MM.1S (cell line): ENCODE results near the gene NAALADL2.

Source experiments
- DNase-seq: peaks from one replicate; pipeline ENCODE4 v3.0.0-alpha.2; 2015
- H2AFZ ChIP-seq: fragments of 300-600 bp; sonication (generic); 2 replicates; pipeline ENCODE4 v1.6.0; 2016; ENCODE audit warnings: antibody characterized with exemption, low read length
- H3F3A ChIP-seq: fragments of 300-600 bp; sonication (generic); 2 replicates; pipeline ENCODE4 v1.6.1; 2016; ENCODE audit warnings: mild to moderate bottlenecking, antibody characterized with exemption, low read length, moderate library complexity, mixed read lengths; ENCODE audit not compliant: insufficient read depth
- H3K27ac ChIP-seq: fragments of 300-600 bp; sonication (generic); 2 replicates; pipeline ENCODE4 v1.5.1; 2016; ENCODE audit warnings: mild to moderate bottlenecking, low read length
- H3K27me3 ChIP-seq: fragments of 300-600 bp; sonication (generic); replicated peaks from 2 replicates; pipeline ENCODE4 v1.6.0; 2016; ENCODE audit warnings: low read length; ENCODE audit not compliant: insufficient read depth
- H3K36me3 ChIP-seq: fragments of 300-600 bp; sonication (generic); replicated peaks from 2 replicates; pipeline ENCODE4 v1.6.1; 2016; ENCODE audit warnings: mild to moderate bottlenecking, low read length, mixed read lengths; ENCODE audit not compliant: insufficient read depth
- H3K4me1 ChIP-seq: fragments of 300-600 bp; sonication (generic); 2 replicates; pipeline ENCODE4 v1.6.1; 2016; ENCODE audit warnings: low read length, mixed read lengths
- H3K4me2 ChIP-seq: fragments of 300-600 bp; sonication (generic); 2 replicates; pipeline ENCODE4 v1.6.0; 2016; ENCODE audit warnings: low read depth, low read length
- H3K4me3 ChIP-seq: fragments of 300-600 bp; sonication (generic); 2 replicates; pipeline ENCODE4 v1.5.1; 2016; ENCODE audit warnings: low read length, mixed read lengths
- H3K79me2 ChIP-seq: fragments of 300-600 bp; sonication (generic); 2 replicates; pipeline ENCODE4 v1.6.1; 2016; ENCODE audit warnings: mixed run types, low read length, mixed read lengths
- H3K9ac ChIP-seq: fragments of 300-600 bp; sonication (generic); 2 replicates; pipeline ENCODE4 v1.6.1; 2016; ENCODE audit warnings: low read length, mixed read lengths
- H3K9me2 ChIP-seq: fragments of 300-600 bp; sonication (generic); replicated peaks from 2 replicates; pipeline ENCODE4 v1.6.1; 2016; ENCODE audit warnings: mild to moderate bottlenecking, low read length, mixed read lengths; ENCODE audit not compliant: insufficient read depth
- H3K9me3 ChIP-seq: fragments of 300-600 bp; sonication (generic); replicated peaks from 2 replicates; pipeline ENCODE4 v1.6.1; 2016; ENCODE audit warnings: mild to moderate bottlenecking, low read length, mixed read lengths; ENCODE audit not compliant: insufficient read depth
- H4K20me1 ChIP-seq: fragments of 300-600 bp; sonication (generic); 2 replicates; pipeline ENCODE4 v1.6.1; 2016; ENCODE audit warnings: mild to moderate bottlenecking, low read length, moderate library complexity, mixed read lengths; ENCODE audit not compliant: insufficient read depth
- EZH2 ChIP-seq: fragments of 300-600 bp; sonication (generic); optimal IDR thresholded peaks from 2 replicates; pipeline ENCODE3; 2017; ENCODE audit warnings: low read depth, mild to moderate bottlenecking, antibody characterized with exemption, low read length, mixed read lengths
- EZH2phosphoT487 ChIP-seq: fragments of 300-600 bp; sonication (generic); IDR thresholded peaks from 2 replicates; pipeline ENCODE4 v1.6.1; 2018; ENCODE audit warnings: antibody characterized with exemption, low read length
- TF ChIP-seq, protein P1 (sequence below): fragments of 300-600 bp; sonication (generic); IDR thresholded peaks from 2 replicates; pipeline ENCODE4 v1.5.1; 2016; ENCODE audit warnings: antibody characterized with exemption, low read length, mixed read lengths

NAALADL2 gene

DNA sequence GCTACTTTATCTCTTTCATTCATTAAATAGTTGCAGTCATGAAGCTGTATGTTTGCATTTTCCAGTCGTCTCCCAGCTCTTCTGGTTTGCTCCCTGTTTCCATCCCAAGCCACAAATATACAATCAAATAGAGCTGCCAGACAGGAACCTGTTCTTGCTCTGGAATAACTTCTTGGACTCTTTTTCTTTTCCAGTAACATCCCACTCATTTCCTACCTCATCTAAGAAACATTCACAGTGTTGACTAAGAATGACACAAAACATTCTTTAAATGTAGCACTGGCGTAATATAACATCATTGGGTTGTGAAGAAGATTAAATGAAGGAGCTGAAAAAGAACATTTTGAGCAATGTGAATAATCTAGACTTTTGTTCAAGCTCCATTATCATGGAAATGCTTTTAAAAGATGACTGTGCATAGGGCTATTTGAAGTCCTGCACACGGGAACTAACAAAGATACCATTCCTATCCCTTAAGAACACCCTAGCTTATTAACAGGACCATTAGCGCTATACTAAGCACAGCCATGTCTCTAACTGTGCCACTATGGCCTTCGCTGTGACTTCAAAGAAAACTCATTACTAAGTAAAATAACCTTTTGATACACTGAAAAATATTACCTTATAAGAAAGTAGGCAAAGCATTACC lies 574.0 kb downstream of the NAALADL2 start:
- H3K27me3 ChIP-seq = no peaks in the 10 kb centered on the region
- H3K4me3 ChIP-seq = no peak overlapping the region
- no peaks in the 10 kb centered on the region for H3F3A ChIP-seq
- H4K20me1 ChIP-seq = no peaks in the 10 kb centered on the region
- no peaks in the 10 kb centered on the region for H3K36me3 ChIP-seq
- no peak overlapping the region for H3K27ac ChIP-seq
- H2AFZ ChIP-seq = no peak overlapping the region
- H3K9ac ChIP-seq = no peak overlapping the region
- DNase-seq = no peak
- H3K4me1 ChIP-seq = peaks cover 23% of the 10 kb centered on the region
- H3K9me2 ChIP-seq = no peaks in the 10 kb centered on the region
- H3K9me3 ChIP-seq = no peaks in the 10 kb centered on the region
- no peak overlapping the region for H3K4me2 ChIP-seq
- no peaks in the 10 kb centered on the region for H3K79me2 ChIP-seq
- TF ChIP-seq EZH2phosphoT487 (no peak), EZH2 (no peak)
- TF ChIP-seq, protein P1, sequence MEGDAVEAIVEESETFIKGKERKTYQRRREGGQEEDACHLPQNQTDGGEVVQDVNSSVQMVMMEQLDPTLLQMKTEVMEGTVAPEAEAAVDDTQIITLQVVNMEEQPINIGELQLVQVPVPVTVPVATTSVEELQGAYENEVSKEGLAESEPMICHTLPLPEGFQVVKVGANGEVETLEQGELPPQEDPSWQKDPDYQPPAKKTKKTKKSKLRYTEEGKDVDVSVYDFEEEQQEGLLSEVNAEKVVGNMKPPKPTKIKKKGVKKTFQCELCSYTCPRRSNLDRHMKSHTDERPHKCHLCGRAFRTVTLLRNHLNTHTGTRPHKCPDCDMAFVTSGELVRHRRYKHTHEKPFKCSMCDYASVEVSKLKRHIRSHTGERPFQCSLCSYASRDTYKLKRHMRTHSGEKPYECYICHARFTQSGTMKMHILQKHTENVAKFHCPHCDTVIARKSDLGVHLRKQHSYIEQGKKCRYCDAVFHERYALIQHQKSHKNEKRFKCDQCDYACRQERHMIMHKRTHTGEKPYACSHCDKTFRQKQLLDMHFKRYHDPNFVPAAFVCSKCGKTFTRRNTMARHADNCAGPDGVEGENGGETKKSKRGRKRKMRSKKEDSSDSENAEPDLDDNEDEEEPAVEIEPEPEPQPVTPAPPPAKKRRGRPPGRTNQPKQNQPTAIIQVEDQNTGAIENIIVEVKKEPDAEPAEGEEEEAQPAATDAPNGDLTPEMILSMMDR = no peak

GRCh38 chr3:175434561-175434960 lies 575.4 kb downstream of the NAALADL2 start:
- H3K4me3 ChIP-seq = no peak overlapping the region
- H3K4me1 ChIP-seq = peaks cover 11% of the 10 kb centered on the region
- H3K9me3 ChIP-seq = no peaks in the 10 kb centered on the region
- DNase-seq = no peak
- no peaks in the 10 kb centered on the region for H3K79me2 ChIP-seq
- H4K20me1 ChIP-seq = no peaks in the 10 kb centered on the region
- H3K9me2 ChIP-seq = no peaks in the 10 kb centered on the region
- no peaks in the 10 kb centered on the region for H3K36me3 ChIP-seq
- H3K27me3 ChIP-seq = no peaks in the 10 kb centered on the region
- no peak overlapping the region for H3K4me2 ChIP-seq
- no peak overlapping the region for H3K27ac ChIP-seq
- TF ChIP-seq EZH2 (no peak), EZH2phosphoT487 (no peak)
- TF ChIP-seq, protein P1 = no peak
- no peaks in the 10 kb centered on the region for H3F3A ChIP-seq
- H3K9ac ChIP-seq = no peak overlapping the region
- H2AFZ ChIP-seq = no peak overlapping the region

DNA sequence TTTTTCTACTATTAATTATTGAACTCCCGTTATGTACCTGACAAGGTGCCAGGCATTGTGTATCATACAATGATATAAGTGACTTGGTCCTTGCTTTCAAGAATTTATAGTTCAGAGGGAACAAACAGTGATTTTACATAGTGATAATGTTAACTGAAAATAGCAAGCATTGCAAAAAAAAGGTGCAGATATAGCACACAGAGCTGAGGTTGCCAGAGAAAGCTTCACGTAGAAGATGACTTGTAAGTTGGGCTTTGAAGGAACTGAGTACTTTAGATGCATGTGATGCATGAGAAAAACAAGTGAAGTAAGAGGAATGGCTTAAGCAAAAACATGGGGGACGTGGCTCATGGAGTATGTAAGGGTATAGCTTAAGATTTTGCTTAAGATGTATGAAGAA lies 584.5 kb downstream of the NAALADL2 start:
- H3K36me3 ChIP-seq = no peaks in the 10 kb centered on the region
- TF ChIP-seq EZH2 (no peak), EZH2phosphoT487 (no peak)
- TF ChIP-seq, protein P1 = no peak
- peaks cover 18% of the 10 kb centered on the region for H3K4me1 ChIP-seq
- no peaks in the 10 kb centered on the region for H3K9me3 ChIP-seq
- no peak overlapping the region for H3K9ac ChIP-seq
- peak overlapping the region; percentile 1; the same call in 1 of the 2 replicates for H3K27ac ChIP-seq
- no peaks in the 10 kb centered on the region for H3K9me2 ChIP-seq
- no peaks in the 10 kb centered on the region for H4K20me1 ChIP-seq
- H3K4me3 ChIP-seq = no peak overlapping the region
- no peaks in the 10 kb centered on the region for H3F3A ChIP-seq
- no peaks in the 10 kb centered on the region for H3K27me3 ChIP-seq
- peak overlapping the region; percentile 37 for H2AFZ ChIP-seq
- H3K79me2 ChIP-seq = no peaks in the 10 kb centered on the region
- peak overlapping the region; percentile 6; the same call in 1 of the 2 replicates for H3K4me2 ChIP-seq
- peak; percentile 67 for DNase-seq
